ENCODE data around the gene PSME3. TPM values are rescaled to one million over a fixed set of nuclear protein-coding genes. Genes with fewer than 3 reads are reported as not detected.
A peak's percentile ranks its signal among the peaks of the same experiment; 100 is the strongest.

Gene PSME3, protein sequence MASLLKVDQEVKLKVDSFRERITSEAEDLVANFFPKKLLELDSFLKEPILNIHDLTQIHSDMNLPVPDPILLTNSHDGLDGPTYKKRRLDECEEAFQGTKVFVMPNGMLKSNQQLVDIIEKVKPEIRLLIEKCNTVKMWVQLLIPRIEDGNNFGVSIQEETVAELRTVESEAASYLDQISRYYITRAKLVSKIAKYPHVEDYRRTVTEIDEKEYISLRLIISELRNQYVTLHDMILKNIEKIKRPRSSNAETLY
- 77.6 and 128 TPM in 2 replicates for total RNA-seq

DNA sequence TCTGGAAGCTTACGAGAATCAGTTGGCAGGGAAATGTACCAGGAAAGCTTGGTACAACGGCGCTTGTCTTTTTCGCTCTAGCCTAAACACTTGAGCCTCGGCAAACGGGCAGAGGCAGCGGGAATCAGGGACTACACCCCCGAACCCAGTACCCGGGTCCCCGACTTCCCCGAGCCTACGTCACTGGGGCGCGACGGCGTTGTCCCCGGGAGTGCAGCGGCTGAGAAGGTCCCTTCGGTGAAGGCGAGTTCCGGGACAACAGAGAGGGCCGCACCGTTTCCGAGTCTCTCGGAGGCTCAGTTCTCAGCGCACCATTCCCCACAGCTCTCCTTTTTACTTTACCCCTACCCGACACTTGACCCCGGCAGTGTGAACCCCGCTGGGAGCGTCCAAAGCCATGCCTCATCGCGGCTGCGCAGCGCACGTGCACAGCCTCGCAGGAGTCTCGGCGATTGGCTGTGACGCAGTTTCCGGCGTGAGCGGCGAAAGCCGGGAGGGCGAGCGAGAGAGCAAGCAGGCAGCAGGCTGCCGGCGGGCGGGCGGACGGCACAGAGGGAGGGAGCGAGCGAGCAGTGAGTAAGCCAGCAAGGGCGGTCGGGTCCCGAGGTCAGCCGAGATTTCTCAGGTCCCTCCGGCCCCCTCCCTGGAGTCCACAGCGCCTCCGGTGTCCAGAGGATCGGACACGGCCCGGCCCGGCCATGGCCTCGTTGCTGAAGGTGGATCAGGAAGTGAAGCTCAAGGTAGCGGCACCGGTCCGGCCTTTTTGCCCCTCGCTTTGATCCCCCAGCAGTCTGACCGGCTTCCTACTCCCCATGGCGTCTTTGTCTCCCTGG, at the start of gene PSME3:
Gene PSME3 (plus strand): TSS at position 464 of the 833 bp plus-strand sequence. CDS start 235 bp downstream, at position 699.
- peak; percentile 92 for DNase-seq

GRCh38 chr17:42783791-42784138, 49.4 kb upstream of the PSME3 start:
- DNase-seq: peak; percentile 11

DNA sequence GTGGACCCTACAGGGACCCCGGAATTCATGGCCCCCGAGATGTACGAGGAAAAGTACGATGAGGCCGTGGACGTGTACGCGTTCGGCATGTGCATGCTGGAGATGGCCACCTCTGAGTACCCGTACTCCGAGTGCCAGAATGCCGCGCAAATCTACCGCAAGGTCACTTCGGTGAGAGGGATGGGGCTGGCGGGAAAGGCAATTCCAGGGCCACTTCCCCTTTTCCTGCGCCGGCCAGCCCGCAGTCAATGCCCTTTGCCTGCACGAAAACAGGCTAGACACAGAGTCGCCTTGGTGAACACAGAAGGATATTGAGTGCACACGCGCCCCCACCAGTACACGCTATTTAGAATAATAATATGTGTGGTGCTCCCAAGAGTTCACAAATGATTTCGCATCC, 48.8 kb upstream of the PSME3 start:
- DNase-seq: peak; percentile 31

GRCh38 chr17:42784811-42785592, 48.2 kb upstream of the PSME3 start:
- no peak for DNase-seq

DNA sequence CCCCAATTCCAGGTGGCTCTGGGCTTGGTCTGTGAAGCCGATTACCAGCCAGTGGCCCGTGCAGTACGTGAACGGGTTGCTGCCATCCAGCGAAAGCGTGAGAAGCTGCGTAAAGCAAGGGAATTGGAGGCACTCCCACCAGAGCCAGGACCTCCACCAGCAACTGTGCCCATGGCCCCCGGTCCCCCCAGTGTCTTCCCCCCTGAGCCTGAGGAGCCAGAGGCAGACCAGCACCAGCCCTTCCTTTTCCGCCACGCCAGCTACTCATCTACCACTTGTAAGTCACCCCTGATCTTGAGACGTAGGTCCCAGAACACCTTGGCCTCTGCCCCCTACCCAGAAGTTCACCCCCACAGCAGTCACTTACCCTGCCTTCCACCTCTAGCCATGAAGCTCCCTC, 45.9 kb upstream of the PSME3 start:
- no peak for DNase-seq

DNA sequence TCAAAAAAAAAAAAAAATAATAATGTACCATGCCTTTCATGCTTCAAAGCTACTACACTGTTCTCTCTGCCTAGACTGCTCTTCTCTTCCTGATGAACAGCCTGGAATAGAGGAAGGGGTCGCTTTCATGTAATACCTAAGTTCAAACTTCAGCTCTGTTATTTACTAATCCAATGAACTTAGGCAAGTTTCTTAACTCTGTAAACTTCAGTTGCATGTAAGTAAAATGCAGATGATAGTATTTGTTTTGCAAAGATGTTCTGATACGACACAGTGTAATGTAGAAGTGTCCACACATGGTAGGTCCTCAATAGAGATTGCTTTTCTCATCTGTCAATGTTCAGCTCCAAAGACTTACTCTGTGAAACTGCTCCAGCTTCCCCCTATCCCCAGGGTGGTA, 41.2 kb upstream of the PSME3 start:
- no peak for DNase-seq

DNA sequence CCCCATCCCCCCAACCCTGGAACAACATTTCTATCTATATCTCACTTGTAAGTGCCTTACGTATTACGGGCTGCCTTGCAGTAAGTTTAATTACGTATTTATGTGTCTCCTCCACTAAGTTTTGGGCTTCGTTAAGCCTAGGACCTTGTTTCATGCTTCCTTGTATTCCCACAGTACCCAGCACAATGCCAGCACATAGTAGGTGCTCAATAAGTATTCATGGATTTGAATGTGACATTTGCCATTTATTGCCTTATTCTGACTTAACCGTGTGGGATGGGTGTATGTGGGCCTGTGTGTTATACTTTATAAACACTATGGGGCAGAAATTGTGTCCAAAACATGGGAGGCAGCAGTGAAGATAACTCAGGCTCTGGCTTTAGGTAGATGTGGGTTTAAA, 40.7 kb upstream of the PSME3 start:
- DNase-seq: no peak

- DNase-seq: no peak
Measured at GRCh38 chr17:42795061-42795460, 38.1 kb upstream of the PSME3 start.

- no peak for DNase-seq
Measured at GRCh38 chr17:42795465-42795864, 37.7 kb upstream of the PSME3 start.

DNA sequence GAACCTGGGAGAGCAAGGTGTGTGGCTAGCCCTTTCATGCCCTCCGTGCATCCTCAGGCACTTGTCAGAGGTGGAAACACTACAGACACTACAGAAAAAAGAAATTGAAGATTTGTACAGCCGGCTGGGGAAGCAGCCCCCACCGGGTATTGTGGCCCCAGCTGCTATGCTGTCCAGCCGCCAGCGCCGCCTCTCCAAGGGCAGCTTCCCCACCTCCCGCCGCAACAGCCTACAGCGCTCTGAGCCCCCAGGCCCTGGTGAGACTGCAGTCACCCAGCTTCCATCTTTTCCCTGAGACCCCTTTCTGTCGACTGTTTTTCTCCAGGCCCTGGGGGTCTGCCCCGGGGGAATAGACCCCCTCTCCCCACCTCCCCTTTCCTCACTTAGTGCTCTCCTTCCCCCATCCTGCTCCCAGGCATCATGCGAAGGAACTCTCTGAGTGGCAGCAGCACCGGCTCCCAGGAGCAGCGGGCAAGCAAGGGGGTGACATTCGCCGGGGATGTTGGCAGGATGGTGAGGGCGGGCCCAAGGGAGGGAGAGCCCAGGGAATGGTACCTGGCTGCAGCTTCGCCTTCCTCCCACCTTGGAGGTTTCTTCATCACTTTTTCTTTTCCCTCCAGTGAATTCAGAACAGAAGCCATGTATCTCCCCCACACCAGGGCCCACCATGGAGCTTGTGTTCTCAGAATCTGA, 37.0 kb upstream of the PSME3 start:
- no peak for DNase-seq

DNA sequence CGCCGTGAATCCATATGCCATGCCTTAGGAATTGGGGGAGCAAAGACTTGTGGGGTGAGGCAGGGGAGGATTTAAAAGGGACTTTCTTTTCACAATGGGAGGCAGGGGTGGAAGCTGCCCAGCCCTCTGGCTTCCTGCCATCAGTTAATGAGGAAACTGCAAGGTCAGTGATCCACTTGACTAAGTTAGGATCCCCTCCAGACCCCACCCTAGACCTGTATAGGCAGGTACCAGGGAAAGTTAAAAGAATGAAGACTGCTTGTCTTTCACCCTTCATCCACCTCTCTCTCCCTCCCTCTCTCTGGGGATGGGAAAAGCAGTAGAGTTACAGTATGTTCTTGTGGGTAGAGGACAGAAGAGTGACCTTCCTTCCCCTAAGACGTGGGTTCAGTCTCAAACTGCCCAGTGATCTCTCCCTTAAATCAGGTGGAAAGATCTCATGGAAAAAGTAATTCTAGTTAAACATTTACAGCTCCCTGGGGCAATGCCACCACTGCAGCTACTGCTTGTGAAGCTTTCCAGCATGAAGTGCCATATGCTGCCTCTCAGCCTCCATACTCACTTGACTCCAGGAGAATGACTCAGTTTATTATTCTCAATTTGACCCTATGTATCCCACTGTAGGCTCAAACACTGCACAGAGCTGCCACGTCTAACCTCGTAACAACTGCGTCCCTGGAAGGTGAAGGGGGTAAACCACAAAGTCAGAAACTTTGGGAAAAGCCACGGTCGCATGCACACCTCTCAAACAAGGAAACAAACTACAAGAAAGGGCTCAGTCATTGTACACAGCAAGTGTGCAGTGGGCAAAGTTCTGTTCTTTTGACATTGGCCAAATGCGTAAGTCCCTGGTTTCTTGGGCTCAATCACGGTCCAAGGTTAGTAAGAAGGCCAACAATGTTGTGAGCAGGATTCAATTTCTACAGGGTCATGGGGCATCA, 35.9 kb upstream of the PSME3 start:
- peak; percentile 19 for DNase-seq

DNA sequence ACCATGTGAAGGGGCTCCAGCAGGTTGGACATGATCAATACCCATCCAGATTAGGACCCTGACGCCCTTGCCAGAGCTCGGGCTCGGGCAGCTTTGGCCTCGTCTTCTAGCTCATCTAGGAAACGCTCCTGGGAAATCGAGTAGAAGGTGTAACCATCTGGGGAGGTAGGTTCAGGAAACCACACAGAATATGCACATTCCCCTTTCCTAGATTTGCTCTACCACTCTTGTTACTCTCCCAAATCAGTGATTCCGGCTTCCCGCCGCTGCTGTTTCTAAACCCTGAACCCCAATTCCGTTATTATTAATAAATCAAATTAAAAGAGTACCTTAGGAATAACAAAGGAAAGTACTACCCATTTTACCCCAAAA, 35.2 kb upstream of the PSME3 start:
- no peak for DNase-seq

- peak; percentile 91 for DNase-seq
Measured at GRCh38 chr17:42798383-42799380, 34.5 kb upstream of the PSME3 start, which contains the start of the genes CNTD1 and COA3. TSS of gene CNTD1 (plus strand) at chr17:42798861. CDS start at chr17:42799068, 207 bp downstream. TSS of gene COA3 (minus strand) at chr17:42798704. CDS start at chr17:42798681, 23 bp downstream.

DNA sequence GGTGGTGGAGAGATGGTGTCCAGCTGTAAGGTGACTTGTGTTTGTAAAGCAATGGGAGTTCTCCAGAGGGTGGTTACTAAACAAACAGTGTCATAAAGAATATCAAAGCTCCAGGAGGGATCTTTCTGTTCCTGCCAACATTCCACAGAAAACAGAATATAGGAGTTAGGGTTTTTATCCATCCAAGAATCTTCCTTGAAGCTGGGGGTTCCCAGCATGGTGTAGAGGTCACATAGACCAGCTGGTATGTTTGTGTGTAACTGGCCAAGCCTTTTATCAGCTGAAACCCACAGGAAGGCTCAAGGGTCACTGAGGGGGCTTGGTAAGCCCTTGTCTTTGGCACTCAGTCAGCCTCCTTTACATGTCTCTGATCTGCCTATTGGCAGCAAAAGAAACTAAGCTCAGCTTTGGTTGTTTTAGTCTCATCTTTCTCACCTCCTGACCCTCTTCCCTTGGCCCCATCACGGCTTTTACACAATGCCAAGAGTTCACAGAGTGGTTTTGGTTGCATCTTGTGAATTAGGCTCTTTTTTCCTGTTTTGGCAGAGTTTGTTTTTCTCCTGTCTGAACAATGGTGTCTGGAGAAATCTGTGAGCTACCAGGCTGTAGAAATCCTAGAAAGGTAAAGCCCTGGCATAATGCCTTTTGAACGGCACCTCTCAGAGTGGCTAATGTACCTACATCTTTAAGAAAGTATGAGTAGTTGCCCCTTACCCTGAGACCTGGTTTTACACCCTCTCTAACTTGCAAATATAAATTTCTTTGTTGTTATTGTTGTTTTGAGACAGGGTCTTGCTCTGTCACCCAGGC, 29.9 kb upstream of the PSME3 start:
- DNase-seq: peak; percentile 5

DNA sequence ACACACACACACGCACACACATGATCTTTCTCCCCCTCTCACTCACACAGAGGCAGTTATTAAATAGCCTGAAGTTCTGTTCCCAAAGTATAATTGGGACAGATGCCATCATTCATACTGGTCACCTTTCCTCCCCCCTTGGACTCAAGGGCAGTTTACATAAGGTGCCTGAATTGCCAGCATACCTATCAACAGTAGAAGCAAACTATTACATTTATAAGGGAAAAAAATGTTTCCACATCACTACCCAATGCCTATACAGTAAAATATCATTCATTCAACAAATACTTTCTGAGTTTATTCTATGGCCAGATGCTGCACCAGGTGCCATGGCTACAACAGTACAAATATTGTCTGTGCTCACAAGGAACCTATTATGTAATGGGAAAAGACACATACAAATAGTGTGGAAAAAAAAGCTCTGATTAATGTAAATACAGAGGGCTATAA, 28.3 kb upstream of the PSME3 start:
- DNase-seq: no peak

GRCh38 chr17:42806249-42806648, 26.9 kb upstream of the PSME3 start:
- DNase-seq: no peak

DNA sequence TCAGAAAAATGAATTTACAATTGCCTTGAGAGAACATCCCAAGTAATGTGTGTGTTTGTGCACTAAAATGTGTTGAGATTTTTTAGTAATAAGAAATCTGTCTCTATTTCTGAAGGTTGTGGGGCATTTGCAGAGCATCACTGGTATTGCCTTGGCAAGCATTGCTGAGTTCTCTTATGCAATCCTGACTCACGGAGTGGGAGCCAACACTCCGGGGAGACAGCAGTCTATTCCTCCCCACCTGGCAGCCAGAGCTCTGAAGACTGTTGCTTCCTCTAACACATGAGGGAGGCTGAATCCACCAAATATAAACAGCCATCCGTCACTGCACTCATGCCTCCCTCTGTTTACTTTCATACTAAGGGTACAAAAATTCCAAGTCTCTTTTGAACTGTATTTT, 23.9 kb upstream of the PSME3 start:
- no peak for DNase-seq

GRCh38 chr17:42814633-42815399, 18.4 kb upstream of the PSME3 start:
- peak; percentile 90 for DNase-seq

All from dermis blood vessel endothelial cell (primary cell).